ENCODE measurements around the gene NPL. TPM values are rescaled to one million over a fixed set of nuclear protein-coding genes. Genes with fewer than 3 reads are reported as not detected.

NPL gene
- total and polyA plus RNA-seq, 9 of the 15 experiments (the other 6 are each of a cell fraction or from before 2014, with no cell fraction given) = 9.9 to 22.3 (median 14.2) TPM

GRCh38 chr1:182781841-182782586 is 7.6 kb upstream of the NPL start (continued):
- TF ChIP-seq NKRF (IDR thresholded peaks at IDR 0.05; ENCODE audit: borderline replicate concordance) = no peak
- no peak for TF ChIP-seq ZNF551 (CRISPR knock-in tag; IDR thresholded peaks at IDR 0.05)
- 0 out of 2 replicates have a peak, but pooled peaks have one; percentile 18 for TF ChIP-seq HDAC2 (IDR thresholded peaks at IDR 0.05)
- TF ChIP-seq MAZ (CRISPR knock-in tag; conservative IDR thresholded peaks at IDR 0.05 in 1 of 2, IDR thresholded peaks at IDR 0.05 in 1 of 2) = peak; percentile 28 to 77; a peak in 2 of 4 replicates
- TF ChIP-seq ZNF76 (CRISPR knock-in tag; IDR thresholded peaks at IDR 0.05; ENCODE audit: borderline replicate concordance) = no peak
- TF ChIP-seq CBX1 (IDR thresholded peaks at IDR 0.05; ENCODE audit: low read depth) = no peak
- TF ChIP-seq ZNF449 (CRISPR knock-in tag; IDR thresholded peaks at IDR 0.05) = no peak
- peak; percentile 88 for TF ChIP-seq GATA2 (CRISPR knock-in tag; IDR thresholded peaks at IDR 0.05)
- TF ChIP-seq BHLHE40 (IDR thresholded peaks at IDR 0.05; ENCODE audit: low read length) = 0 out of 2 replicates have a peak, but pooled peaks have one; percentile 2
- TF ChIP-seq MAX (CRISPR knock-in tag; IDR thresholded peaks at IDR 0.05) = no peak
- TF ChIP-seq ZNF174 (CRISPR knock-in tag; IDR thresholded peaks at IDR 0.05) = no peak
- no peak for TF ChIP-seq SNRNP70 (optimal IDR thresholded peaks at IDR 0.05; ENCODE audit: low read depth, low read length)
- TF ChIP-seq JUN (IDR thresholded peaks at IDR 0.05; ENCODE audit: borderline replicate concordance, low read depth, low read length) = no peak
- TF ChIP-seq JUN (CRISPR knock-in tag; IDR thresholded peaks at IDR 0.05; ENCODE audit: borderline replicate concordance) = no peak
- TF ChIP-seq ATF6 (CRISPR knock-in tag; IDR thresholded peaks at IDR 0.05) = no peak
- TF ChIP-seq ZNF143 (CRISPR knock-in tag; IDR thresholded peaks at IDR 0.05) = no peak
- no peak for TF ChIP-seq ZNF316 (IDR thresholded peaks at IDR 0.05)
- no peak for TF ChIP-seq E2F4 (CRISPR knock-in tag; IDR thresholded peaks at IDR 0.05; ENCODE audit: low read depth)
- TF ChIP-seq RBM39 (optimal IDR thresholded peaks at IDR 0.05; ENCODE audit: low read depth, low read length) = no peak
- TF ChIP-seq POLR2AphosphoS5 (IDR thresholded peaks at IDR 0.05; ENCODE audit: control insufficient read depth, insufficient read depth, low read depth, low read length) = 0 out of 2 replicates have a peak, but pooled peaks have one; percentile 26
- TF ChIP-seq SRSF3 (IDR thresholded peaks at IDR 0.05; ENCODE audit: insufficient read depth, low read length) = no peak
- no peak for TF ChIP-seq ESRRA (IDR thresholded peaks at IDR 0.05; ENCODE audit: borderline replicate concordance, low read depth)

Data from K562 (cell line).